Brain microvascular endothelial cell (primary cell): ENCODE results near the gene MAPK12.
"Not testable (repeated sequence)": the region's sequence is repeated elsewhere in the genome, so short reads cannot be mapped to it uniquely, and the experiment has no call there.

Source experiments
- DNase-seq: peaks from one replicate; pipeline ENCODE4 v3.0.0-alpha.2; 2020
- H3K27ac ChIP-seq: fragments of 250-450 bp; sonication (Bioruptor Pico); 2 replicates; pipeline ENCODE4 v1.5.1; 2020; ENCODE audit warnings: mild to moderate bottlenecking, moderate library complexity
- H3K27me3 ChIP-seq: fragments of 250-450 bp; sonication (Bioruptor Pico); replicated peaks from 2 replicates; pipeline ENCODE4 v1.5.1; 2020; ENCODE audit warnings: mild to moderate bottlenecking
- H3K36me3 ChIP-seq: fragments of 250-450 bp; sonication (Bioruptor Pico); replicated peaks from 2 replicates; pipeline ENCODE4 v1.5.1; 2020; ENCODE audit warnings: mild to moderate bottlenecking
- H3K4me3 ChIP-seq: 2 replicates; pipeline ENCODE4 v1.5.1; 2011; ENCODE audit warnings: low read depth, mild to moderate bottlenecking, control low read depth, low read length, moderate library complexity
- CTCF ChIP-seq: IDR thresholded peaks from 2 replicates; pipeline ENCODE4 v1.5.1; 2011; ENCODE audit warnings: low read depth, mild to moderate bottlenecking, moderate library complexity, low read length, control low read depth, inconsistent platforms; ENCODE audit errors: missing control alignments
- in situ Hi-C: cut with HindIII; loops from 2 replicates; pipeline ENCODE4 v1.10.0; 2017; ENCODE audit warnings: low sequenced_read_pairs, low pct_ligation_motif_present

The MAPK12 gene

GRCh38 chr22:50273352-50273751 is 11.9 kb upstream of the MAPK12 start:
- DNase-seq, in situ Hi-C loops, H3K27me3 ChIP-seq, H3K4me3 ChIP-seq, H3K27ac ChIP-seq: not testable (repeated sequence)
- peaks cover 31% of the 10 kb centered on the region for H3K36me3 ChIP-seq
- peak; percentile 8 for TF ChIP-seq CTCF

GRCh38 chr22:50272044-50272802 is 10.7 kb upstream of the MAPK12 start:
- Histone ChIP-seq H3K36me3 (peaks cover 20% of the 10 kb centered on the region), H3K27me3 (no peaks in the 10 kb centered on the region), H3K27ac (no peak overlapping the region), H3K4me3 (no peak overlapping the region)
- DNase-seq: no peak
- in situ Hi-C loops: no loop called here
- TF ChIP-seq CTCF: no peak

DNA sequence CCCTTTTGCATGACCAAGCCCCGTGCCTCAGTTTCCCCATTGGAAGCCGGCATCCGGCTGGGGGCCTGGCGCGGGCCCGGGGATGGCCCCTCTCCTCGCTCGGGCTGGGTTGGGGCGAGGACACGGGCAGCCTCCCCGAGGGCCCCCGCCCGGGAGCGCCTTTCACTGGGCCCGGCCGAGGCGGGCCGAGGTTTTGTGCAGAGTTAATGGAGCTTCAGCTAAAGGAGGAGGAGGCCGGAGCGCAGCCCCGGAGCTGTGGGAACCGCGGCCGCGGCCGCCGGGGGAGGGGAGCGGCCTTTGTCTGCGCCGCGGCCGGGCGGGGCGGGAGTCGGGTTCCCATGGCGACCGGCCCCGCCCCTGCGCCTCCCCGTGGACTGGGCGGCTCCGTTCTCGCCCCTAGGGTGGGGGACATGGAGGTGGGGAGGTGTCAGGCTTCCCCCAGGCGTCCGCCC is 10.1 kb upstream of the MAPK12 start:
- Histone ChIP-seq H3K27me3 (no peaks in the 10 kb centered on the region), H3K36me3 (peaks cover 19% of the 10 kb centered on the region), H3K4me3 (peak overlapping the region; percentile 30), H3K27ac (no peak overlapping the region)
- DNase-seq: no peak
- in situ Hi-C loops: no loop called here
- peak; percentile 11 for TF ChIP-seq CTCF

- DNase-seq: peak; percentile 32
- in situ Hi-C loops: no loop called here
- Histone ChIP-seq H3K36me3 (peaks cover 14% of the 10 kb centered on the region), H3K27me3 (no peaks in the 10 kb centered on the region), H3K4me3 (peak overlapping the region; percentile 51), H3K27ac (no peak overlapping the region)
- no peak for TF ChIP-seq CTCF
Observed at GRCh38 chr22:50270666-50271394, 9.3 kb upstream of the MAPK12 start.

DNA sequence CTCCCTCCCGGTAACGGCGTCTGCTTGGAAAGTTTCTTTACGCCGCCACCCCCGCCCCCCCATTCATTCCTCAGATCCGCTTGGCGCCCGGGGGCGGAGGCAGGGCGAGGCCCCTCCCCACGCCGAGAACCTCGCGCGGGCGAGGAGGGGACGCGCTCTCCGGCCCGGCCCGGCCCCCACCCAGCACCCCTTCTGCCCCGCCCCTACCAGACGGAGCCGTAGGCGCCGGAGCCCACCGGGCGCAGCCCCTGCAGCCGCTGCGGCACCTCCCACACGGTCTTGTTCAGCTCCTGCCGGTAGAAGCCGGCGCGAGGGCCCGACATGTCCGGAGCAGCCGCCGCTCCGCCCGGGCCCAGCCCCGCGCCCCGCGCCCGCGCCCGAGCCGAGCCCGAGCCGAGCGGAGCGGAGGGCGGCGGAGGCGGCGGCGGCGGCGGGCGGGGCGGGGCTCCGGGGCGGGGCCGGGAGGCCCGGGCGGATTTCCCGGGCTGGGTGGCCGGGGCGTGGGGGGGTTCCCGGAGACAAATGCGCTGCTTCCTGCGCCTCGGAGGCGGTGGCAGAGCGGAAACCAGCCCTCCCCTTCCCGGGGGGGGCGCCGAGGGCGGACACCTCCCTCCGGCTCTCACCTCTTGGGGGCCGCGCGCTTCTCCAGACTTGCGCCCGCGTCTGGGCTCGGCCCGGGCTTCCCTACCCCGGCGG is 8.6 kb upstream of the MAPK12 start, which contains the start of gene MAPK11:
Gene MAPK11, minus strand, starts transcription at position 411 of the 696 bp plus-strand sequence. Its CDS starts 88 bp downstream, at position 323.
- Histone ChIP-seq H3K27me3 (no peaks in the 10 kb centered on the region), H3K36me3 (peaks cover 7% of the 10 kb centered on the region), H3K27ac (no peak within 1 kb of the TSS), H3K4me3 (peak within 1 kb of the TSS; percentile 51)
- in situ Hi-C loops: no loop called here
- no peak for TF ChIP-seq CTCF
- DNase-seq: no peak
